ENCODE results near the gene HSFX2.
A peak's percentile ranks its signal among the peaks of the same experiment; 100 is the strongest.
"Not testable (repeated sequence)": the region's sequence is repeated elsewhere in the genome, so short reads cannot be mapped to it uniquely, and the experiment has no call there.

Gene HSFX2

GRCh38 chrX:149595214-149595613 is at the start of gene HSFX2:
TSS of gene HSFX2 (minus strand) at chrX:149595314. CDS start at chrX:149594700, 614 bp downstream.
- H3K27ac Mint-ChIP-seq; H3K9me3 Mint-ChIP-seq; H3K27me3 Mint-ChIP-seq; H3K4me3 Mint-ChIP-seq; H3K36me3 Mint-ChIP-seq (ENCODE audit: low read depth); intact Hi-C loops (cut with micrococcal nuclease); H3K4me1 Mint-ChIP-seq (ENCODE audit: low read depth): not testable (repeated sequence)

- Mint-ChIP-seq H3K27me3 (peaks cover 5% of the 10 kb centered on the region), H3K36me3 (ENCODE audit: low read depth) (no peaks in the 10 kb centered on the region), H3K27ac (no peak overlapping the region), H3K4me3 (no peak overlapping the region), H3K9me3 (no peaks in the 10 kb centered on the region), H3K4me1 (ENCODE audit: low read depth) (no peaks in the 10 kb centered on the region)
- intact Hi-C loops (cut with micrococcal nuclease): no loop called here
Observed at GRCh38 chrX:149643496-149643895, 48.4 kb upstream of the HSFX2 start.

DNA sequence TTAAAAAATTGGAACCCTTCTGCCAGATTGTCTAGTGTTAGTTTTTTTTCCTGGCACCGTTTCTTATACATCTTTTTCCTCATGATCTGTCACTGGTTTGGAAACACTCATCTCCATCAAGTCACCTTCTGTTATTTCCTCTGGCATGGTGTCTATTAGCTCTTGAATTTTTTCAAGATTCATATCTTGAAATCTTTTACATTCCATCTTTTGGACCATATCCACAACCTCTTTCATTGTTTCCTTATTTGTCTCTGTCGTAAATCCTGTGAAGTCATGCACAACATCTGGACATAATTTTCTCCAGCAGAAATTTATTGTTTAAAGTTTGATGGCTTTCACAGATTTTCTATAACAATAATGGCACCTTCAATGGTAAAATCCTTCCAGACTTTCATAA is 46.7 kb upstream of the HSFX2 start:
- Mint-ChIP-seq H3K4me3 (no peak overlapping the region), H3K27me3 (peaks cover 5% of the 10 kb centered on the region), H3K9me3 (no peaks in the 10 kb centered on the region), H3K27ac (no peak overlapping the region), H3K4me1 (ENCODE audit: low read depth) (no peaks in the 10 kb centered on the region), H3K36me3 (ENCODE audit: low read depth) (no peaks in the 10 kb centered on the region)
- intact Hi-C loops (cut with micrococcal nuclease): no loop called here

DNA sequence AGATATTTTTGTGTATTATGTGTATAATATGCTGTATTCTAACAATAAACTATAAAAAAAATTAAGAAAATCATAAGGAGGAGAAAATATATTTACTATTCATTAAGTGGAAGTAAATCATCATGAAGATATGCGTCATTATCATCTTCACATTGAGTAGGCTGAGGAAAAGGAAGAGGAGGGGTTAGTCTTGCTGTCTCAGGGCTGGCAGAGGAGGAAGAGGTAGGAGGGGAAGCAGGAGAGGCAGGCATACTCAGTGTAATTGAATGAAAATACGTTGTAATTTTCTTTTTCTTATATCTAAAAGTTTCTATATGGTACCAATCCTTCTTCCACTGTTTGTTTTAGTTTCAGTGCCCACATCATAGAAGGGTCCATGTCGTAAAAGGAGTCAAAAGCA is 46.3 kb upstream of the HSFX2 start:
- peaks cover 5% of the 10 kb centered on the region for H3K27me3 Mint-ChIP-seq
- no peaks in the 10 kb centered on the region for H3K9me3 Mint-ChIP-seq
- H3K4me1 Mint-ChIP-seq (ENCODE audit: low read depth): no peaks in the 10 kb centered on the region
- no peak overlapping the region for H3K4me3 Mint-ChIP-seq
- intact Hi-C loops (cut with micrococcal nuclease): no loop called here
- no peaks in the 10 kb centered on the region for H3K36me3 Mint-ChIP-seq (ENCODE audit: low read depth)
- no peak overlapping the region for H3K27ac Mint-ChIP-seq

- Mint-ChIP-seq H3K36me3 (ENCODE audit: low read depth) (no peaks in the 10 kb centered on the region), H3K9me3 (no peaks in the 10 kb centered on the region), H3K4me3 (no peak overlapping the region), H3K27ac (no peak overlapping the region), H3K4me1 (ENCODE audit: low read depth) (no peaks in the 10 kb centered on the region), H3K27me3 (peaks cover 2% of the 10 kb centered on the region)
- intact Hi-C loops (cut with micrococcal nuclease): no loop called here
Observed at GRCh38 chrX:149639568-149639967, 44.5 kb upstream of the HSFX2 start.

GRCh38 chrX:149638860-149639259 is 43.7 kb upstream of the HSFX2 start:
- no peak overlapping the region for H3K4me3 Mint-ChIP-seq
- H3K27ac Mint-ChIP-seq: no peak overlapping the region
- H3K27me3 Mint-ChIP-seq: peaks cover 2% of the 10 kb centered on the region
- intact Hi-C loops (cut with micrococcal nuclease): no loop called here
- H3K9me3 Mint-ChIP-seq: no peaks in the 10 kb centered on the region
- H3K36me3 Mint-ChIP-seq (ENCODE audit: low read depth): no peaks in the 10 kb centered on the region
- no peaks in the 10 kb centered on the region for H3K4me1 Mint-ChIP-seq (ENCODE audit: low read depth)

- peaks cover 6% of the 10 kb centered on the region for H3K36me3 Mint-ChIP-seq (ENCODE audit: low read depth)
- H3K27me3 Mint-ChIP-seq: peaks cover 7% of the 10 kb centered on the region
- H3K4me1 Mint-ChIP-seq (ENCODE audit: low read depth): peaks cover 22% of the 10 kb centered on the region
- no peak overlapping the region for H3K27ac Mint-ChIP-seq
- no peaks in the 10 kb centered on the region for H3K9me3 Mint-ChIP-seq
- no peak overlapping the region for H3K4me3 Mint-ChIP-seq
- intact Hi-C loops (cut with micrococcal nuclease): no loop called here
Observed at GRCh38 chrX:149633511-149633910, 38.4 kb upstream of the HSFX2 start.

DNA sequence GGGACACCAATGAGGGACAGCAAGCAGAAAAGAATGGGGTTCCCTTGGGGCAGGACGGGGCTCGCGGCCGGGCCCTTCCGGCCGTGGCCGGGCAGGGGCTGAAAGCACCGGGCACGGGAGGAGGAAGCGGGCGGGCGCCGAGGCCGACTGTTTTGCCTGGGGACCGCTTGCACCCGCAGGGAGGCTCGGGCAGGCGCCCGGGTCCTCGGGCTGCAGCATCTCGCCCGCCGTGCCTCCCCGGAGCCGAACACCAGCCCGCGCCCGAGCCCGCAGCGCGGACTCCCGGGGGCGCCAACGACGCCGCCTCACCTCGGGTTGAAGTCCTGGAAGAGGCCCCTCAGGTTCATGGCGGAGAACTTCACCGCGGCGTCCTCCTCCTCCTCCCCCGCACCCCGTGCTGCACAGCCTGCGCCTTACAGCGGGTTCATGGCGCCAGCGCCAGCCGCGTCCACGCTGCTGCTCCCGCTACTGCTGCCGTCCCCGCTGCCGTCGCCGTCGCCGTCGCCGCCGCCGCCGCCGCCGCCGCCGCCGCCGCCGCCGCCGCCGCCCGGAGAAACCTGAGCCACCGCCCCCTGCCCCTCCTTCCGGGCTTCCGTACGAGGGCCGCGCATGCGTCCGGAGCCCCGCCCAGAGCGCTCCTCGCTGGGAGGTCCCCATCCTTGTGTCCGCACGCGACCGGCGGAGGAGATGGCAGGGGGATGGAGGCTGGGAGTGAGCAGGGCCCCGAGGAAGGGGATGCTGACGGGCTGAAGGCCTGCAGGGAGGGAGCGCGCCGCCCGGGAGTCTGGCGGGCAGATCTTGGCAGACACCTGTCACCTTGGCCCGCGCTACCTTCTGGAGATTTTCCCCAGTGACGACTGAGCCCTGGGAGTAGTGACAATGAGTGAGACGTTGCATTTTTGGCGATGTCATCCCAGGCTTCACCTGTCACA is 36.4 kb upstream of the HSFX2 start, which contains the start of gene TMEM185A:
TMEM185A (minus strand) TSS at position 559 of the 932 bp plus-strand sequence; CDS start at position 347, 212 bp downstream.
- Mint-ChIP-seq H3K27ac (peak within 1 kb of the TSS; percentile 87), H3K9me3 (no peaks in the 10 kb centered on the region)
- intact Hi-C loops (cut with micrococcal nuclease): no loop called here

GRCh38 chrX:149630681-149631233 is 35.6 kb upstream of the HSFX2 start:
- Mint-ChIP-seq H3K9me3 (no peaks in the 10 kb centered on the region), H3K36me3 (ENCODE audit: low read depth) (peaks cover 6% of the 10 kb centered on the region)
- intact Hi-C loops (cut with micrococcal nuclease): no loop called here

More for the DNA sequence above, 36.4 kb upstream of the HSFX2 start, which contains the start of gene TMEM185A:
- peak within 1 kb of the TSS; percentile 92 for H3K4me3 Mint-ChIP-seq
- H3K4me1 Mint-ChIP-seq (ENCODE audit: low read depth): peaks cover 27% of the 10 kb centered on the region
- H3K36me3 Mint-ChIP-seq (ENCODE audit: low read depth): peaks cover 6% of the 10 kb centered on the region
- peaks cover 7% of the 10 kb centered on the region for H3K27me3 Mint-ChIP-seq

DNA sequence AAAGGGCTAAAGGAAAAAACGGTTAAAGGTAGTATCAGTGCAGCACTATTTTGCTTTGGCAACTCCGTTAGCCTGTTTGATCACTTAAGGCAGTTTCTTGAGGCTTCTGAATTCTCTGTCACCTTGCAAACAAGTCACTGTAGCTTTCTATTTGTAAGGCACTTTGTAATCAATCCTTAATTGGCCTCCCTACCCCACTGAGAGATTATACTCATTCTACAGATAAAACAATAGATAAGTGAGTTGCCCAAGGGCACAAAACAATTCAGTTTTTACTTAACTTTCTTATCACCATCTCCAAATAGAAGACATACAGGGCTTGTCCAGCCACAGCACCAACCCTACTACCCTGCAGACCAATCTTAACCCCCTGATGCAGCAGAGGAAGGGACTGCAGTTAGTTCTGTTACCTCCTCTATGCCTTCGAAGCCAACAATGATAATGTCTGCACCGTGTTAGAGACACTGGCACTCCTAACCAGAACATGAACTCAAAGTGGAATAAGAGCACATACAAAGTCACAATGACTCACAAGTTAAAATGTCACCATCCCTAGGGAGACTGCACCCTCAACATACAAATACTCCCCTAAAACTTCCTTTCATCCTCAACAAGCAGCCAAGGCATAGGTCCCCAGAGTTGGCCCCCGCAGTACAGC is 34.7 kb upstream of the HSFX2 start:
- Mint-ChIP-seq H3K27me3 (peaks cover 6% of the 10 kb centered on the region), H3K4me3 (peak overlapping the region; percentile 21), H3K9me3 (no peaks in the 10 kb centered on the region), H3K27ac (no peak overlapping the region), H3K36me3 (ENCODE audit: low read depth) (peaks cover 6% of the 10 kb centered on the region), H3K4me1 (ENCODE audit: low read depth) (peaks cover 27% of the 10 kb centered on the region)
- intact Hi-C loops (cut with micrococcal nuclease): no loop called here

More at GRCh38 chrX:149630681-149631233, 35.6 kb upstream of the HSFX2 start:
- Mint-ChIP-seq H3K4me1 (ENCODE audit: low read depth) (peaks cover 27% of the 10 kb centered on the region), H3K4me3 (peak overlapping the region; percentile 92), H3K27ac (peak overlapping the region; percentile 87), H3K27me3 (peaks cover 7% of the 10 kb centered on the region)

GRCh38 chrX:149628768-149629167 is 33.7 kb upstream of the HSFX2 start:
- peaks cover 6% of the 10 kb centered on the region for H3K36me3 Mint-ChIP-seq (ENCODE audit: low read depth)
- intact Hi-C loops (cut with micrococcal nuclease): no loop called here
- H3K4me3 Mint-ChIP-seq: no peak overlapping the region
- no peaks in the 10 kb centered on the region for H3K9me3 Mint-ChIP-seq
- H3K4me1 Mint-ChIP-seq (ENCODE audit: low read depth): peaks cover 27% of the 10 kb centered on the region
- H3K27ac Mint-ChIP-seq: no peak overlapping the region
- peaks cover 5% of the 10 kb centered on the region for H3K27me3 Mint-ChIP-seq

GRCh38 chrX:149628280-149628679 is 33.2 kb upstream of the HSFX2 start:
- H3K4me3 Mint-ChIP-seq: no peak overlapping the region
- intact Hi-C loops (cut with micrococcal nuclease): no loop called here
- H3K9me3 Mint-ChIP-seq: no peaks in the 10 kb centered on the region
- peaks cover 27% of the 10 kb centered on the region for H3K4me1 Mint-ChIP-seq (ENCODE audit: low read depth)
- peaks cover 6% of the 10 kb centered on the region for H3K36me3 Mint-ChIP-seq (ENCODE audit: low read depth)
- H3K27me3 Mint-ChIP-seq: peaks cover 5% of the 10 kb centered on the region
- no peak overlapping the region for H3K27ac Mint-ChIP-seq

DNA sequence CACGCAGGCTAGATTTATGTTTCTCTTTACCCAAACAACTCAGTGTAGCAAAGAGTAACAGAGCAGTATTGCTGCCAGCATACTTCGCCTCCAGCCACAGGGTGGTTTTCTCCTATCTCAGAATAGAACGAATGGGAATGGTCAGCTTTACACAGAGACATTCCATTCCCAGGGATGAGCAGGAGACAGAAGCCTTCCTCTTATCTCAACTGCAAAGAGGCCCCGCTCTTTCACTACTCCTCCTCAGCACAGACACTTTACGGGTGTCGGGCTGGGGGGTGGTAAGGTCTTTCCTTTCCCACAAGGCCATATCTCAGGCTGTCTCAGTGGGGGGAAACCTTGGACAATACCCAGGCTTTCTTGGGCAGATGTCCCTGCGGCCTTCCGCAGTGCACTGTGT is 31.7 kb upstream of the HSFX2 start:
- intact Hi-C loops (cut with micrococcal nuclease); H3K36me3 Mint-ChIP-seq (ENCODE audit: low read depth); H3K9me3 Mint-ChIP-seq; H3K27me3 Mint-ChIP-seq; H3K4me3 Mint-ChIP-seq; H3K27ac Mint-ChIP-seq: not testable (repeated sequence)
- peaks cover 22% of the 10 kb centered on the region for H3K4me1 Mint-ChIP-seq (ENCODE audit: low read depth)

DNA sequence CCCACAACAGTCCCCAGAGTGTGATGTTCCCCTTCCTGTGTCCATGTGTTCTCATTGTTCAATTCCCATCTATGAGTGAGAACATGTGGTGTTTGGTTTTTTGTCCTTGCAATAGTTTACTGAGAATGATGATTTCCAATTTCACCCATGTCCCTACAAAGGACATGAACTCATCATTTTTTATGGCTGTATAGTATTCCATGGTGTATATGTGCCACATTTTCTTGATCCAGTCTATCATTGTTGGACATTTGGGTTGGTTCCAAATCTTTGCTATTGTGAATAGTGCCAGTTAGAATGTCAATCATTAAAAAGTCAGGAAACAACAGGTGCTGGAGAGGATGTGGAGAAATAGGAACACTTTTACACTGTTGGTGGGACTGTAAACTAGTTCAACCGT is 24.5 kb upstream of the HSFX2 start:
- intact Hi-C loops (cut with micrococcal nuclease): loop anchor here (10.0 kb wide), 1 partner anchor 105 kb away; no protein-coding TSS in a partner anchor
- H3K36me3 Mint-ChIP-seq (ENCODE audit: low read depth); H3K4me1 Mint-ChIP-seq (ENCODE audit: low read depth); H3K27me3 Mint-ChIP-seq; H3K9me3 Mint-ChIP-seq; H3K4me3 Mint-ChIP-seq; H3K27ac Mint-ChIP-seq: not testable (repeated sequence)

All from dendritic cell treated with granulocyte-macrophage colony-stimulating factor and Interleukin-4, amounts not matched to agents 40 ng/mL and 50 ng/mL, for 4 days (primary cell).